Testis (tissue), 2 donors: Measurements from ENCODE around the gene SOBP.
"Not testable (repeated sequence)": the region's sequence is repeated elsewhere in the genome, so short reads cannot be mapped to it uniquely, and the experiment has no call there.

ENCODE experiments used
- CTCF ChIP-seq, 3 experiments: fragments of 450-650 bp in 2 of 3; fragments of 200-600 bp in 1 of 3; sonication (generic) in 1 of 3; IDR thresholded peaks; one replicate each; pipeline ENCODE4 v1.5.1; 2016 to 2019; ENCODE audit warnings: antibody characterized with exemption in 3 of 3, mild to moderate bottlenecking in 2 of 3, moderate library complexity in 1 of 3
- POLR2A ChIP-seq: fragments of 450-650 bp; IDR thresholded peaks from one replicate; pipeline ENCODE4 v1.6.1; 2017; ENCODE audit warnings: antibody characterized with exemption, mild to moderate bottlenecking, moderate library complexity

GRCh38 chr6:107475826-107476225 is 14.1 kb upstream of the SOBP start:
- not testable (repeated sequence) for TF ChIP-seq POLR2A; CTCF (IDR thresholded peaks at IDR 0.05)
